GM12891 (cell line): Measurements from ENCODE around the gene HLCS.

Experiments used
- POLR2A ChIP-seq: IDR thresholded peaks from 2 replicates; pipeline ENCODE4 v1.6.1; 2011; ENCODE audit warnings: low read depth, low read length, control low read depth
- TAF1 ChIP-seq: IDR thresholded peaks from 2 replicates; pipeline ENCODE4 v1.6.1; 2011; ENCODE audit warnings: low read depth, low read length, control low read depth

DNA sequence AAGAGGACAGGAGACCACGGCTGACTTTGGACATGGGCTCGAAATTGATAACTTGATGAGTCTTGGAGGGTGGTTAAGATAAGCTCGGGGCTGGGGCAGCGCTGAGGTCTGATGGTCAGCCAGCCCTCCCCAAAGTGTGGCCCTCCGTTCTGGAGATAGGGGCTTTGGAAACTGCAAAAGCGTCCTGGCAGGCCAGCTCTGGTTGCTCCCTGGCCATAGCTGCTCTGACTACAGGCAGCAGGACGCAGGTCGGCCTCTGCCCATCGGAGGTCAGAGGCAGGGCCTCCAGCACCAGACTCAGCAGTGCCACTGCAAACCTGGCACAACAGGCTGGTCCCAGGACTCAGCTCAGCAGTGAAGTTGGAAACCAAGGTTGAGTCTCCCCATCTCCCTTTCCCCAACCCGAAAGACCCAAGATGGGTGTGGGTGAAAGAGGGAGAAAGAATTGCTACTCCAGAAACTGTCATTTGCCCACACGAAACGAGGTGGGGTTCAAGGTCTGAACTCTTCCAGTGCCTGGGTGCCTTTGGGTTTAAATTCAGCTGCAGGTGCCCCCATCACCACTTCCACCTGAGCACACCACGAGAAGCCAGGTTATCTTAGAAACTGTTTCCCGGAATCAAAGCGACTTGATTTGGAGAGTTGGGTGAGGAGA lies 262.7 kb downstream of the HLCS start:
- TF ChIP-seq POLR2A: no peak
- no peak for TF ChIP-seq TAF1
